Activated CD4-positive, CD25-positive, alpha-beta regulatory T cell treated with anti-CD3 and anti-CD28 coated beads, Interleukin-2, amount 50 U/mL, for 72 hours (primary cell): Measurements from ENCODE around the gene SSR4.

Experiments used
- DNase-seq: peaks from one replicate; pipeline ENCODE4 v3.0.0; 2021

SSR4 gene

GRCh38 chrX:153831429-153832150, 37.1 kb downstream of the SSR4 start:
- no peak for DNase-seq

- no peak for DNase-seq
These were observed 38.3 kb downstream of the SSR4 start for GRCh38 chrX:153832728-153833127.

GRCh38 chrX:153836921-153837320, 42.5 kb downstream of the SSR4 start:
- no peak for DNase-seq

GRCh38 chrX:153844509-153845082, 50.1 kb downstream of the SSR4 start:
- DNase-seq = no peak

GRCh38 chrX:153845195-153845594, 50.7 kb downstream of the SSR4 start:
- no peak for DNase-seq

GRCh38 chrX:153845842-153846241, 51.4 kb downstream of the SSR4 start:
- no peak for DNase-seq
